Left hindlimb (tissue), 1 donor: ENCODE data around the gene KIAA0232.
"Not testable (repeated sequence)": the region's sequence is repeated elsewhere in the genome, so short reads cannot be mapped to it uniquely, and the experiment has no call there.

Source experiments
- DNase-seq: peaks from one replicate; pipeline ENCODE4 v3.0.0-alpha.2; 2018

Gene KIAA0232

GRCh38 chr4:6888506-6889071, 106.1 kb downstream of the KIAA0232 start:
- DNase-seq: no peak

GRCh38 chr4:6889101-6889735, 106.7 kb downstream of the KIAA0232 start:
- no peak for DNase-seq

GRCh38 chr4:6889736-6890324, 107.3 kb downstream of the KIAA0232 start:
- no peak for DNase-seq

GRCh38 chr4:6890358-6890757, 107.8 kb downstream of the KIAA0232 start:
- DNase-seq: no peak

DNA sequence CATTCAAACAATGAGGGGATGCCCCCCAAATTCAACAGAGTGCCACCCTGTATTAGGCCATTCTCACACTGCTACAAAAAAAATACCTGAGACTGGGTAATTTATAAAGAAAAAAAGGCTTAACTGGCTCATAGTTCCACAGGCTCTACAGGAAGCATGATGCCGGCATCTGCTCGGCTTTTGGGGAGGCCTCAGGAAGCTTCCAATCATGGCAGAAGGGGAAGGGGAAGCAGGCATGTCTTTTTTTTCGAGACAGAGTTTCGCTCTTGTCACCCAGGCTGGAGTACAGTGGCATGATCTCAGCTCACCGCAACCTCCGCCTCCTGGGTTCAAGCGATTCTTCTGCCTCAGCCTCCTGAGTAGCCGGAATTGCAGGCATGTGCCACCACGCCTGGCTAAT, 108.4 kb downstream of the KIAA0232 start:
- DNase-seq: not testable (repeated sequence)

DNA sequence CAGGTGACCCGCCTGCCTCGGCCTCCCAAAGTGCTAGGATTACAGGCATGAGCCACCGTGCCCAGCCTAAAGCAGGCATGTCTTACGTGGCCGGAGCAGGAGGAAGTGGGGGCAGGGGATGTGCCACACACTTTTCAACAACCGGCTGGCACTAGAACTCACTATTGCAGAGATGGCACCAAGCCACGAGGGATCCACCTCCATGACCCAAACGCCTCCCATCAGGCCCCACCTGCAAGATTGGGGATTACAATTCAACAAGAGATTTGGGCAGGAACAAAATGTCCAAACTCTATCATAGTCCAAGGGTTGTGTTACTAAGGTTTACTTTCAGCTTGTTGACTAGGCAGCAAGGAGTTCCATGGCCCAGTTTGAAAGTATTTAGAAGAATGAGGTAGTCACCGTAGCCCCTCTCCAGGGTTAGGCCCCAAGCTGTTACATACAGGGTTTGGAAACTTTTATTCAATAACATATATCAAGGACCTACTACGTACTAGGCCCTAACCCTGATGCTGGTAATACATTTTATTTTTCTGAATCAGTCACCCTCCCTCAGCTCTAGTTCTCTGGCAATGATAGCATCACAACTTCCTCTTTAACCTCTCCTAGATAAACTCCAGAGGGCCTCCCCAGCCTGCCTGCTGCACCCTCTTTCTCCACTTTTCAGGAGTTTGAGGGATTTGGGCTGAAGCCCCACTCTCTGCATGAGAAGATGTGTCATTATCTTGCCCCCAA, 109.1 kb downstream of the KIAA0232 start:
- no peak for DNase-seq

GRCh38 chr4:6892190-6892908, 109.8 kb downstream of the KIAA0232 start:
- no peak for DNase-seq

DNA sequence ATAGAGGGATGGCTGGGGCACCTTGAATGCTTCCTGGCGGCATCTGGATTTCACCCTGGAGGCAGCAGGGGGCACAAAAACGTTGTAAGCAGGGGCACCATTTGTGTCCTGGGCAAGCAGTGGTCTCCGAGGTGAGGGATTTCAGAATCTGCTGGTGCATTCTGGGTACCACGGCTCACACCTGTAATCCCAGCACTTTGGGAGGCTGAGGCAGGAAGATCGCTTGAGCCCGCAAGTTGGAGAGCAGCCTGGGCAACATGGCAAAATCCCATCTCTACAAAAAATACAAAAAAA, 110.3 kb downstream of the KIAA0232 start:
- DNase-seq: no peak

- no peak for DNase-seq
Observed at GRCh38 chr4:6893449-6894085, 111.0 kb downstream of the KIAA0232 start.

DNA sequence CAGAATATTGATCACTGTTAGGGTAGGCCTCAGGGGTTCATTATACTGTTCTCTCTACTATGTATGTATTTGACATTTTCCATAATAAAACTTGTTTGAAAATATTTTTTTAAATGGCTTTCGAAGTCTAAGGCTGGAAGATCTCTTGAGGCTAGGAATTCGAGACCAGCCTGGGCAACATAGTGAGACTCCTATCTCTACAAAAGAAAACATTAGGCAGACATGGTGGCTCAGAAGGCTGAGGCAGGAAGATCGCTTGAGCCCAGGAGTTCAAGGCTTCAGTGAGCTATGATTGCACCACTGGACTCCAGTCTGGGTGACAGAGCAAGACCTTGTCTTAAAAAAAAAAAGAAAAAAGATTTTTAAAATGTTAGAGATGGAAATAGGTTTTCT, 111.6 kb downstream of the KIAA0232 start:
- DNase-seq: no peak

DNA sequence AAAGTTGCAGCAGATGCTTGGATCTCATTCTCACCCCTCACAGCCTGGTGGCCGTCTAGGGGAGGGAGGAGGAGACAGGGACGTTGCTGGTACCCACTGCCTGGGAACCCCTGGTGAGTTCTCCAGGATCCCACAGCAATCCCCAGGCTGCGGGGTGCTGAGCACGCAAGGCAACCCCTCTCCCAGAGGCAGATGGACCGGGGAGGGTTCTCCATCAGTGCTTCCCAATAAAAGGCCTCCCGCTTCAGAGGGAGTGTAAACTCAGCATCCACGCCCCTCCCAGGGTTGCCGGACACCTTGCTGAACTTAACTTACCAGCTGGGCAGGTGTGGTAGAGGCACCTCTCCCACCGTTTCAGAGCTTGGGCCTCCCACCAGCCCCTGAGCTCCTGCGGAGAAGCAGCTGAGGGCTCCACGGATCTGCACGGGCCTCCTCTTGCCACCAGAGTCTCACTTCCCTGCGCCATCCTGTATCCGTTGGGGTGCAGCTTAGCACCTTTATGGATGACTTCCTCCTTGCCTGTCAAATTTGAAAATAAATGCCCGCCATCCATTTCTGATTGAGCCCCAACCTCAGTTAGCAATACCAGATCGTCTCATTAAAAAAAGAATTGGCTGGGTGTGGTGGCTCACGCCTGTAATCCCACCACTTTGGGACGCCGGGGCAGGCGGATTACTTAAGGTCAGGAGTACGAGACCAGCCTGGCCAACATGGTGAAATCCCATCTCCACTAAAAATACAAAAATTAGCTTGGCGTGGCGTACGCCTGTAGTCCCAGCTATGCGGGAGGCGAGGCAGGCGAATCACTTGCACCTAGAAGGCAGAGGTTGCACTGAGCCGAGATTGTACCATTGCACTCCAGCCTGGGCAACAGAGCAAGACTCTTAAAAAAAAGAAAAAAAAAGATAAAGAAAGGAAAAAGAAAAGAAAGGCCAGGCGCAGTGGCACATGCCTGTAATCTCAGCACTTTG, 112.3 kb downstream of the KIAA0232 start:
- no peak for DNase-seq

DNA sequence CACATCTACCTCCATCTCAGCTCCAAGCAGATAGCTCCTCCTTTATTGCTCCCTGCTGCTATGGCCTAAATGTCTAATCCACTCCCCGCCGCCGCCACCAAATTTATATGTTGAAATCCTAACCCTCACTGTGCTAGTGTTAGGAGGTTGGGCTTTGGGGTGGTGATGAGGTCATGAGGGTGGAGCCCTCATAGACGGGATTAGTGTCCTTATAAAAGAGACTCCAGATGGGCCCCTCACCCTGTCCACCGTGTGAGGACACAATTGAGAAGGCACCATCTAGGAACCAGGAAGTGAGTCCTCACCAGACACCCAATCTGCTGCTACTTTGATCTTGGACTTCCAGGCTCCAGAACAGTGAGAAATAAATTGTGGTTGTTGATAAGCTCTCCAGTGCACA, 113.5 kb downstream of the KIAA0232 start:
- no peak for DNase-seq

DNA sequence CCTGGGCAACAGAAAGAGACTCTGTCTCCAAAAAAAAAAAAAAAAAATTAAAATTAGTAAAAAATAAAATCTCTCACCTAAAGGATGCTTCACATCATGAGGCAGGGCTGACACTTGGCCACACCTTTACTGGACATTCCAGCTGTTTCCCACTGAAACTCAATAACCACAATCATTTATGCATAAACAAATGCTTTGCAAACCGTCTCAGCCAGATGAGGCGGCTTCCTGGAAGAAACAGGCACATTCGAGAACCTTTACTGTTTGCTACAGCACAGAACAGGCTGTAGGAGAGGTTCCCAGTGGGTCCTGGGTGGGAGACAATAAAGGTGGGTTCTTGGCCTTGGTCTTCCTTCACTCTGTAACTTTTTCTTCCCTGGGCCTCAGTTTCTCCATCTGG, 116.2 kb downstream of the KIAA0232 start:
- no peak for DNase-seq

- no peak for DNase-seq
Observed at GRCh38 chr4:6900181-6900812, 117.8 kb downstream of the KIAA0232 start.

DNA sequence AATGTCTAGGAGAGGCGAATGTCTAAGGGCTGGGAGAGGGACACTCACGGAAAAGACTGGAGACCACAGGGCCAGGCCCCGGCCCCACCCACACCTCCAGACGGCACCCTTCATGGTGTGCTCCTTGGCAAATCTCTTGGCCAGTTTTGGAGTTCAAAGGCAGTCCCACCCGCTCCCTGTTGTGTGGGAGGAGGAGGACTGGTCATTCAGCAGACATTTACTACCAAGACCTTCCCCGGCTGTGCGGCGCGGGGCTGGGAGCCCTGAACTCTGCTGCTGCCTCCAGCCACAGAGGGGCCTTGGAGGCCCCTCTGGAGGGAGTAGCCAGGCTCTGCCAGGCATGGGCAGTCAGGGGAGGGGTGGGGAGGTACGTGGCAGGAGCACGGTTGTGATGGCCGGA, 118.4 kb downstream of the KIAA0232 start:
- no peak for DNase-seq

DNA sequence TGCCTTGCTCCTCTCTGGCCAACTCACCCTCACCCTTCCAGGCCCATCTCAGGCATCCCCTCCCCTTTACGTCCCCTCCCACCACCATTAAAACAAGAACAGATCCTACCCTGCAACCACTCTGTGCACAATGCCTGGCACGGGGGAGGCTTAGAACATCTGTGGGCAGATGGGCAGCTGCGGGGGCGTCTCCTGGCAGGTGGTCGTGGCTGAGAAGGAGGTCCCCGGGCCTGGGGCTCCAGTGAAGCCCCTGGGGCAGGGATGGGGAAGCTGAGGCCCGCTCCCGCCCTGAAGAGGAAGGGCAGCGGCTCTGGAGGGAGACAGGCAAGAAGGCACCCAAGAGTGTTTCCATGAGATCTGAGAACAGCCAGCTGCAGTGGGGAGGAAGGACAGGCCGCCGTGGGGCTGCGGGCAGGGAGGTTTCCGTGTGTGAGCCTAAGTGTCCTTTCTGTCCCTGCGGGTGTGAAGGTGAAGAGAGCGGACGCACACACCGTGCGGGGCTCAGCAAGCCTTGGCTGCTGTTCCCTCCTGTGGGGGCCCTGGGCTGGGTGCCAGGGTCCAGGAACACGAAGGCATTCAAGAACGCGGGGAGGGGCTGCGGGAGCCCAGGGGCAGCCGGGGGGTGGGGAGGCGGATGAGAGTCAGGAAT, 119.3 kb downstream of the KIAA0232 start:
- DNase-seq: no peak

- no peak for DNase-seq
Observed at GRCh38 chr4:6902318-6903042, 120.0 kb downstream of the KIAA0232 start.

DNA sequence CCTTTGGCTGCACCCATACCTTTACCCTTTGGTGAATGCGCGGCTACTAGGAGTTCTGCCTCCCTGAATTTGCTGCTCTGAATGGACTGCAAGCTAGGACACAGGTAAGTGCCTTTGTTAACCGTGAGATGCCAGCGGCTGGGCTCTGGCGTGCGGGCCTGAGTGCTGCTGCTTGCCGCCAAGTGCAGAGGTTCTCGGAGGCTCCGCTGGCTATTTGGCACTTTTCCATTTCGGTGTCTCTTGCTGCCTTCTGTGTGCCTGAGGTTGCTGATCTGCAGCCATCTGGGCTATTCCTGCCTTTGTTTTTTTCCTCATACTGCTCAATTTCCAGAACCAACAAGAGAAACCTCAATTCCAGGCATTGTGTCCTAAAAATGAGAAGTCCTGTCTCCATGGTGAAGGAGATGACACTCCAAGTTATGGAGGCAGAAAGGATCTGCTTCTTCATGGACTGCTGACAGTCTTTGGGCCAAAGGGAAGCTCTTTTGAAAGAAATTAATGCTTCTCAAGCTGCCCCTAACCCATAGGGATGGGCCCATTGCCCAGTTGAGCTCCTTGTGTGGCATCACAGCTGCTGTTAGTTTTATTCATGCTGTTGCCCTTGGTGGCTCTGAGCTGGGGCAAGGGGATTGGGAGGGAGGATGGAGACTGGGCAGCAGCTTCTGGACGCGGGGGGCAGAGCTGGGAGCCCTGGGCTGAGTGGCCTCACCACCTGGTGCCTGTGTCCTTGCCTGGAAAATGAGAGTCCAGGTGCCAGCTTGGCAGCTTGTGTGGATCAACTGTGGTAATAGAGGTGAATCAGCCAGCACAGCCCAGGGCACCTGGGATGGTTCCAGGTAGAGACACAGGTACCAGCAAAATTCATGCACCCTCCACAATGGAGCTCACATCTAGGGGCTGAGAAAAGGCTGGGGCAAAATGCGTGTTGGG, 123.3 kb downstream of the KIAA0232 start:
- DNase-seq: no peak

GRCh38 chr4:6906486-6906885, 124.0 kb downstream of the KIAA0232 start:
- DNase-seq: not testable (repeated sequence)
